Cardiac muscle cell (in vitro differentiated cells and primary cell): ENCODE results near the gene METRN. TPM values are rescaled to one million over a fixed set of nuclear protein-coding genes. Genes with fewer than 3 reads are reported as not detected.

ENCODE experiments used
- DNase-seq, 2 donors: peaks; one replicate each; pipeline versions ENCODE4 v3.0.0 to v3.0.0-alpha.2; 2010 to 2017; ENCODE audit warnings: low read depth in 1 of 2, low spot score in 1 of 2
- H3K27ac ChIP-seq: fragments of 200-600 bp; sonication (generic); 2 replicates; pipeline ENCODE4 v1.5.1; 2016
- H3K27me3 ChIP-seq: fragments of 200-600 bp; sonication (generic); 2 replicates; pipeline ENCODE4 v1.6.0; 2016; ENCODE audit warnings: control low read depth
- H3K36me3 ChIP-seq: fragments of 200-600 bp; sonication (generic); 2 replicates; pipeline ENCODE4 v1.5.1; 2016; ENCODE audit warnings: control low read depth
- H3K4me1 ChIP-seq: fragments of 200-600 bp; sonication (generic); 2 replicates; pipeline ENCODE4 v1.8.1; 2017; ENCODE audit warnings: low read depth, mild to moderate bottlenecking, mixed run types
- H3K4me3 ChIP-seq: fragments of 200-600 bp; sonication (generic); 2 replicates; pipeline ENCODE4 v1.5.1; 2016; ENCODE audit warnings: mild to moderate bottlenecking
- H3K9me3 ChIP-seq: fragments of 200-600 bp; sonication (generic); 2 replicates; pipeline ENCODE4 v1.5.1; 2017; ENCODE audit warnings: low read depth, mild to moderate bottlenecking, control low read depth
- polyA plus RNA-seq: library from polyadenylated mRNA; unstranded; fragments of >200 nt; fragmentation: Nextera tagmentation; extraction: Ambion mirVana; gene quantifications from 2 replicates; pipeline ENCODE4 v1.2.1, GENCODE V29; 2016
- total RNA-seq: library from RNA; depleted of rRNA; stranded (reverse); fragments of >200 nt; gene quantifications from 2 replicates; pipeline ENCODE4 v1.2.3, GENCODE V29; 2016
- TF ChIP-seq, protein P1 (sequence below): IDR thresholded peaks from 2 replicates; pipeline ENCODE4 v1.5.1; 2012; ENCODE audit warnings: low read depth, mild to moderate bottlenecking, low read length

METRN gene
- total and polyA plus RNA-seq, 2 experiments from 2014 or later = 93.9 to 299 TPM

DNA sequence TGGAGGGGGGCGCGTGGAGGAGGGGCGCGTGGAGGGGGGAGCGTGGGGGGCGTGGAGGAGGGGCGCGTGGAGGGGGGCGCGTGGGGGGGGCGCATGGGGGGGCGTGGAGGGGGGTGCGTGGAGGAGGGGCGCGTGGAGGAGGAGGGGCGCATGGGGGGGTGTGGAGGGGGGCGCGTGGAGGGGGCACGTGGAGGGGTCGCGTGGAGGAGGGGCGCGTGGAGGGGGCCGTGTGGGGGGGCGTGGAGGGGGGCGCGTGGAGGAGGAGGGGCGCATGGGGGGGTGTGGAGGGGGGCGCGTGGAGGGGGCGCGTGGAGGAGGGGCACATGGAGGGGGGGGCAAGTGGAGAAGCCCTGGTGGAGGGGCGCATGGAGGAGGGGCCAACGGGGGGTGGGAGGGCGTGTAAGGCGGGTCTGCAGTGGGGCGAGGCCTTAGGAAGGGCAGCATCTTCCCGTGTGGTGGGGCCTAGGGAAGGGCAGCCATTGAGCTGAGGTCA, 52.9 kb downstream of the METRN start:
- TF ChIP-seq, protein P1, sequence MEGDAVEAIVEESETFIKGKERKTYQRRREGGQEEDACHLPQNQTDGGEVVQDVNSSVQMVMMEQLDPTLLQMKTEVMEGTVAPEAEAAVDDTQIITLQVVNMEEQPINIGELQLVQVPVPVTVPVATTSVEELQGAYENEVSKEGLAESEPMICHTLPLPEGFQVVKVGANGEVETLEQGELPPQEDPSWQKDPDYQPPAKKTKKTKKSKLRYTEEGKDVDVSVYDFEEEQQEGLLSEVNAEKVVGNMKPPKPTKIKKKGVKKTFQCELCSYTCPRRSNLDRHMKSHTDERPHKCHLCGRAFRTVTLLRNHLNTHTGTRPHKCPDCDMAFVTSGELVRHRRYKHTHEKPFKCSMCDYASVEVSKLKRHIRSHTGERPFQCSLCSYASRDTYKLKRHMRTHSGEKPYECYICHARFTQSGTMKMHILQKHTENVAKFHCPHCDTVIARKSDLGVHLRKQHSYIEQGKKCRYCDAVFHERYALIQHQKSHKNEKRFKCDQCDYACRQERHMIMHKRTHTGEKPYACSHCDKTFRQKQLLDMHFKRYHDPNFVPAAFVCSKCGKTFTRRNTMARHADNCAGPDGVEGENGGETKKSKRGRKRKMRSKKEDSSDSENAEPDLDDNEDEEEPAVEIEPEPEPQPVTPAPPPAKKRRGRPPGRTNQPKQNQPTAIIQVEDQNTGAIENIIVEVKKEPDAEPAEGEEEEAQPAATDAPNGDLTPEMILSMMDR = no peak
- Histone ChIP-seq H3K27me3 (no peaks in the 10 kb centered on the region), H3K9me3 (no peaks in the 10 kb centered on the region), H3K4me3 (no peak overlapping the region), H3K36me3 (no peaks in the 10 kb centered on the region), H3K4me1 (no peaks in the 10 kb centered on the region), H3K27ac (no peak overlapping the region)
- no peak for DNase-seq

DNA sequence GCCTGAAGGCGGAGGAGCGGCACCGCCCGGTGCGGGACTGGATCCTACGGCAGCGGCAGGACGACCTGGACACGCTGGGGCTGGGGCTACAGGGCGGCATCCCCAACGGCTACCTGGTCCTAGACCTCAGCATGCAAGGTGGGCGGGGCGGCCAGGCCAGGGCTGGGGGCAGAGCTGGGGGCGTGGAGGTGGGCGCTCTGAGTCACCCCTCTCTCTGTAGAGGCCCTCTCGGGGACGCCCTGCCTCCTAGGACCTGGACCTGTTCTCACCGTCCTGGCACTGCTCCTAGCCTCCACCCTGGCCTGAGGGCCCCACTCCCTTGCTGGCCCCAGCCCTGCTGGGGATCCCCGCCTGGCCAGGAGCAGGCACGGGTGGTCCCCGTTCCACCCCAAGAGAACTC, 53.5 kb downstream of the METRN start:
- H3K27me3 ChIP-seq = no peaks in the 10 kb centered on the region
- no peaks in the 10 kb centered on the region for H3K36me3 ChIP-seq
- H3K4me3 ChIP-seq = no peak overlapping the region
- H3K27ac ChIP-seq = no peak overlapping the region
- TF ChIP-seq, protein P1 = no peak
- DNase-seq = no peak
- no peaks in the 10 kb centered on the region for H3K4me1 ChIP-seq
- H3K9me3 ChIP-seq = no peaks in the 10 kb centered on the region

Other genes starting within 250 kb of the METRN start
- 58.2 and 63.3 TPM in 2 replicates for gene CAPN15, start 187.4 kb upstream of the METRN start, total RNA-seq
- 19.0 and 38.1 TPM in 2 replicates for gene CAPN15, start 187.4 kb upstream of the METRN start, polyA plus RNA-seq
- gene PRR35, start 154.7 kb upstream of the METRN start, total RNA-seq = 0.14 and 0.66 TPM in 2 replicates
- 0.40 TPM in 1 of 2 replicates, not detected in the other for gene PRR35, start 154.7 kb upstream of the METRN start, polyA plus RNA-seq
- gene NHLRC4, start 148.1 kb upstream of the METRN start, total RNA-seq = 3.6 and 3.9 TPM in 2 replicates
- 2.2 and 2.6 TPM in 2 replicates for gene NHLRC4, start 148.1 kb upstream of the METRN start, polyA plus RNA-seq
- 124 and 126 TPM in 2 replicates for gene PIGQ, start 145.2 kb upstream of the METRN start, total RNA-seq
- gene PIGQ, start 145.2 kb upstream of the METRN start, polyA plus RNA-seq = 89.2 and 110 TPM in 2 replicates
- 40.7 and 45.9 TPM in 2 replicates for gene RAB40C, start 125.1 kb upstream of the METRN start, total RNA-seq
- gene RAB40C, start 125.1 kb upstream of the METRN start, polyA plus RNA-seq = 30.8 and 36.9 TPM in 2 replicates
- gene WFIKKN1, start 84.1 kb upstream of the METRN start, total RNA-seq = 85.8 and 125 TPM in 2 replicates
- gene WFIKKN1, start 84.1 kb upstream of the METRN start, polyA plus RNA-seq = 79.6 and 105 TPM in 2 replicates
- gene METTL26, start 78.8 kb upstream of the METRN start, total RNA-seq = 196 and 201 TPM in 2 replicates
- gene METTL26, start 78.8 kb upstream of the METRN start, polyA plus RNA-seq = 153 and 181 TPM in 2 replicates
- gene MCRIP2, start 73.3 kb upstream of the METRN start, total RNA-seq = 123 and 144 TPM in 2 replicates
- 131 and 146 TPM in 2 replicates for gene MCRIP2, start 73.3 kb upstream of the METRN start, polyA plus RNA-seq
- gene WDR90, start 65.8 kb upstream of the METRN start, total RNA-seq = 25.6 and 26.5 TPM in 2 replicates
- gene WDR90, start 65.8 kb upstream of the METRN start, polyA plus RNA-seq = 28.1 and 32.3 TPM in 2 replicates
- 251 and 305 TPM in 2 replicates for gene RHOT2, start 47.0 kb upstream of the METRN start, total RNA-seq
- 294 and 315 TPM in 2 replicates for gene RHOT2, start 47.0 kb upstream of the METRN start, polyA plus RNA-seq
- gene RHBDL1, start 39.4 kb upstream of the METRN start, total RNA-seq = 3.6 and 12.9 TPM in 2 replicates
- 2.6 and 4.7 TPM in 2 replicates for gene RHBDL1, start 39.4 kb upstream of the METRN start, polyA plus RNA-seq
- 176 and 207 TPM in 2 replicates for gene STUB1, start 34.7 kb upstream of the METRN start, total RNA-seq
- gene STUB1, start 34.7 kb upstream of the METRN start, polyA plus RNA-seq = 219 and 269 TPM in 2 replicates
- 105 and 134 TPM in 2 replicates for gene JMJD8, start 30.8 kb upstream of the METRN start, total RNA-seq
- 107 and 118 TPM in 2 replicates for gene JMJD8, start 30.8 kb upstream of the METRN start, polyA plus RNA-seq
- 17.6 and 23.3 TPM in 2 replicates for gene WDR24, start 24.7 kb upstream of the METRN start, total RNA-seq
- 22.8 and 31.0 TPM in 2 replicates for gene WDR24, start 24.7 kb upstream of the METRN start, polyA plus RNA-seq
- gene FBXL16, start 9.3 kb upstream of the METRN start, total RNA-seq = 0.12 and 0.74 TPM in 2 replicates
- gene FBXL16, start 9.3 kb upstream of the METRN start, polyA plus RNA-seq = 0.59 and 1.4 TPM in 2 replicates
- 55.1 and 62.5 TPM in 2 replicates for gene ANTKMT, start 6.0 kb downstream of the METRN start, total RNA-seq
- 72.4 and 82.6 TPM in 2 replicates for gene ANTKMT, start 6.0 kb downstream of the METRN start, polyA plus RNA-seq
- 9.7 and 16.5 TPM in 2 replicates for gene CCDC78, start 11.3 kb downstream of the METRN start, total RNA-seq
- 3.6 and 4.2 TPM in 2 replicates for gene CCDC78, start 11.3 kb downstream of the METRN start, polyA plus RNA-seq
- gene HAGHL, start 12.0 kb downstream of the METRN start, total RNA-seq = 31.6 and 47.5 TPM in 2 replicates
- gene HAGHL, start 12.0 kb downstream of the METRN start, polyA plus RNA-seq = 27.7 and 37.0 TPM in 2 replicates
- gene CIAO3, start 25.9 kb downstream of the METRN start, total RNA-seq = 46.2 and 67.7 TPM in 2 replicates
- gene CIAO3, start 25.9 kb downstream of the METRN start, polyA plus RNA-seq = 43.3 and 72.2 TPM in 2 replicates
- gene MSLN, start 45.6 kb downstream of the METRN start, total RNA-seq = 0.32 and 4.5 TPM in 2 replicates
- not detected in 2 replicates for gene MSLN, start 45.6 kb downstream of the METRN start, polyA plus RNA-seq
- gene RPUSD1, start 73.3 kb downstream of the METRN start, total RNA-seq = 32.2 and 36.1 TPM in 2 replicates
- 27.0 and 34.3 TPM in 2 replicates for gene RPUSD1, start 73.3 kb downstream of the METRN start, polyA plus RNA-seq
- gene CHTF18, start 73.5 kb downstream of the METRN start, total RNA-seq = 57.4 and 107 TPM in 2 replicates
- gene CHTF18, start 73.5 kb downstream of the METRN start, polyA plus RNA-seq = 43.6 and 58.5 TPM in 2 replicates
- not detected in 2 replicates for gene GNG13, start 85.6 kb downstream of the METRN start, total RNA-seq
- 0.79 TPM in 1 of 2 replicates, not detected in the other for gene GNG13, start 85.6 kb downstream of the METRN start, polyA plus RNA-seq